NB4 (cell line): ENCODE results near the gene NCSTN.

Source experiments
- CTCF ChIP-seq: IDR thresholded peaks from one replicate; pipeline ENCODE4 v1.5.1; 2012; ENCODE audit warnings: low read depth, low read length
- MYC ChIP-seq: IDR thresholded peaks from 2 replicates; pipeline ENCODE4 v1.6.1; 2011; ENCODE audit warnings: low read depth, low read length

- no peak for TF ChIP-seq CTCF
- no peak for TF ChIP-seq MYC
Observed at GRCh38 chr1:160307118-160307791, 35.9 kb upstream of the NCSTN start.
